ENCODE measurements around the gene IGSF9B. TPM values are rescaled to one million over a fixed set of nuclear protein-coding genes. Genes with fewer than 3 reads are reported as not detected.

The IGSF9B gene
- total RNA-seq, 4 donors from 2014 or later: 6.5 to 106 (median 29.1) TPM

DNA sequence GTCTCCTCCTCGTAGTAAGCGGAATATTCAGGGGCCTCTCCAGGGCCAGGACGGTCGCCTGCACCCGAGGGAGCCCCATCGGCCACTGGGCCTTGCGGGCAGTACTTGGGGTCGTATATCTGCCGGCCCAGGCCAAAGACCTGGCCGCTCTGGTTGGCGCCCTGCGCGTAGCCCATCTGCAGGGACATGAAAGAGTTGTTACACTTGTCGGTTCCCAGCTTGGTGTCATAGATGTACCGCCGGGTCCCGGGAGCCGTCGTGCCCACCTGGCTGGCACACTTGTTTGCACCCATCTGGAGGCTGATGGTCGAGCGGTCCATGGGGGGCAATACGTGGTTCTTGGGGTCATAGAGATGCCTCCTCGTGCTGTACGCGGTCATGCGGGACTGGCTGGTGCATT, 92.0 kb downstream of the IGSF9B start:
- intact Hi-C loops (cut with DNase I; ENCODE audit: low total_unique reads): no loop called here
- no peak for DNase-seq
- Histone ChIP-seq H3K4me3 (no peak overlapping the region), H3K27ac (no peak overlapping the region), H3K27me3 (no peaks in the 10 kb centered on the region), H3K4me1 (no peaks in the 10 kb centered on the region), H3K36me3 (no peaks in the 10 kb centered on the region), H3K9me3 (no peaks in the 10 kb centered on the region)
- TF ChIP-seq POLR2A (IDR thresholded peaks at IDR 0.05) (no peak), CTCF (IDR thresholded peaks at IDR 0.05) (no peak)

- Histone ChIP-seq H3K9me3 (no peaks in the 10 kb centered on the region), H3K4me3 (no peak overlapping the region), H3K27me3 (no peaks in the 10 kb centered on the region), H3K4me1 (no peaks in the 10 kb centered on the region), H3K36me3 (no peaks in the 10 kb centered on the region), H3K27ac (no peak overlapping the region)
- intact Hi-C loops (cut with DNase I; ENCODE audit: low total_unique reads): no loop called here
- TF ChIP-seq CTCF (IDR thresholded peaks at IDR 0.05): no peak
- no peak for TF ChIP-seq POLR2A (IDR thresholded peaks at IDR 0.05)
- no peak for DNase-seq
These were observed 96.6 kb downstream of the IGSF9B start for GRCh38 chr11:133860151-133860550.

Other genes starting within 250 kb of the IGSF9B start
- not detected for gene SPATA19, start 111.5 kb downstream of the IGSF9B start, total RNA-seq
- 10 to 100 TPM; 51.7 to 86.7 (median 68.1) TPM for gene JAM3, start 112.1 kb upstream of the IGSF9B start, total RNA-seq

Data from uterus (tissue), 4 donors.